Hematopoietic multipotent progenitor cell treated with erythropoietin and hydrocortisone succinate and interleukin-3 and kit ligand, for 15 days (in vitro differentiated cells): Measurements from ENCODE around the gene ATP2C2.

Source experiments
- DNase-seq: peaks from one replicate; pipeline ENCODE4 v3.0.0-alpha.2; 2015; ENCODE audit warnings: low spot score

ATP2C2 gene

DNA sequence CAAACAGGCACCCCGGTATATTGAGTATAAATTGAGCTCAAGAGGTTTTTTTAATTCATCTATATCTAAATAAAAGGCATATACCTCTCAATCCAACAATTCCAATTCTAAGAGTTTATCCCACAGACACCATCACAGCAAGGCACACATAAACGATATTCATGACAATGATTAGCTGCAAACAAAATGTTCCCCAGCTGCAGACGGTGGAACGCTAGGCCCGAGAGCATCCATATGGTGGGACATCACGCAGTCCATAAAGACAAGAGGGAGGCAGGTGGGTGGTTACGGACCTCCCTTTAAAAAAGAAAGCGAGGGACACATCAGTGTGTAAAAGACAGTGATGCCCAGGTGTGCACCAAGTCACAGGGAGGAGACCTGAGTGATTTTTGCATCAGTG, 108.1 kb downstream of the ATP2C2 start:
- no peak for DNase-seq

DNA sequence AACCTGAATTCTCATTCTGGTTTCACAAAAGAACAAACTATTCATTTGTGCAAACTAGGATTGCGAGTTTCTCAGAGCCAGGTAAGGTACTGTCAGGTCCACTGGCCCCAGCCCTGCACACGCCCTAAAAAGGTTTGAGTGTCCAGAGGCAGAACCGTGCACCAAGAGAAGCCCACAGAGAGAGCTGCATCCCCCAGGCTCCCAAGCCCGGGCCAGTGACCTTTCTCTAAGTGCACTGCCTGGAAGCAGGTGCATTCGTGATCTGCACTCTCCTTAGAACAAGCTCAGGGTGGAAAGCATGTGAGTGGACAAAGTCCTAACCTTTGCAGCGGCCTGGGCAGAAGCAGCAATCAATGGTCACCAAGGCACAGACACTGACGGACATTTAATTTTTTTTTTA, 109.3 kb downstream of the ATP2C2 start:
- no peak for DNase-seq

DNA sequence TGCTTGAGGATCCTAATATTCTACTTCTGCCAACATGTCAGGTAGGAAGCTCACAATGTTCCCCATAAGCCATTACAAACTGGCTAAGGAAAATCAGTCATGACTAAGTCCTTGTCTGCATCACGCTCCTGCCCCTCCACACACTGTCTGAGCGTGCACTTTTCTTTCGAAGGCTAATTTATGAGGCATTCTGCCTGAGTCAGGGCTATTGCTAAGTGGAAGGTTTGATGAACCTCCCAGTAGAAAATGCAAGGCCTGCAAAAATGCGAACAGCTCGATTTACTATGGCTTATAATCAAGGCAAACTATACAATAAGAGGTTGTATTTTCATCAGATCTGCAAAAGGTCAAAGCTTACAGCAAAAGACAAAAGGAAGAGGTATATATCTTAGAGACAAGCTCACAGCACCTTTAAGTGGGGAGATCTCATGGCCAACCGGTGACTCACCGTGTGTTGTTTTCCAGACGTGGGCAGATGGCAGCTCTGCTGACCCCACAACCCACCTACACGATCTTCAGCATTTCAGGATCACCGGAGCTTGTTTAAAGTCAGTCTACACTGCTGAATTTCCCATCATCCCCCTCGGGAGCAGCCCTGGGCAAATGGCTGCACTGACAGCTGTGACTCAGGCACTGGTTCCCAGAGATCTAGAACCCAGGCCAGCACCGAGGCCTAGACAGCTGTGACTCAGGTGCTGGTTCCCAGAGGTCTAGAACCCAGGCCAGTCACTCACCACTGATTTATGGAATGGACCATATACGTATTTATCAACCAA, 110.0 kb downstream of the ATP2C2 start:
- DNase-seq: no peak

DNA sequence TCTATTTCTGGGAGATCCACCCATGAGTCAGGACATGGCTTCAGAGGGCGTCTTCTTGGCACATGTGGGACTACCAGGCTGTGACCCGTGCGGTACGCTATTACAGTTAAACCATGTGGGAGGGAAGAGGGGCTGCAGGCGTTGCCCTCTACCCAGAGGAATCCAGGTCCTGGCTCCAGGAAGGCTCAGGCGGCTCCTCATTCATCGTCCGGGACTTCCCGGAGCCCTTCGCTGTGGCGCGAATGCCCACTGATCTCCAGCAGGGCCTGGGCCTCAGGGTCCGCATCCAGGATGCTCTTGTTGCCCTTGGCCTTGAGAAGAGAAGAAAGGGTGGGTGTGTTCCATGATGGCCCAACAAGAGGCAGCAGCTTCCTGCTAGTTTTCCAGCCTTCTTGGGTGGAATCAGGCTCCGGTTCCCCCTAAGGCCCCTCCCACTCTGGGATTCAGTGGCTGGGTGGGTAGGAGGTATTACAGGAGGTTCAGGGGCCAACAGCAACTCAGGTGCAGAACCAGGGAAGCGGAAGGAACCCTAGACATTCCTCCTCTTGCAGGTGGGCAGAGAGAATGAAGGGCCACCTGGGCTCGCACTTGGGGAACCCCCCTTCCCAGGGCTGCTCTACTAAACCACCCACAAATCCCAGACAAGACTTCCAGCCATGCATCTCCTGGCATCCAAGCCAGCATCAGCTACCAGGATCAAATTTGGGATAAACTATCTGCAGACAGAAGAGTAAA, 111.5 kb downstream of the ATP2C2 start:
- no peak for DNase-seq

DNA sequence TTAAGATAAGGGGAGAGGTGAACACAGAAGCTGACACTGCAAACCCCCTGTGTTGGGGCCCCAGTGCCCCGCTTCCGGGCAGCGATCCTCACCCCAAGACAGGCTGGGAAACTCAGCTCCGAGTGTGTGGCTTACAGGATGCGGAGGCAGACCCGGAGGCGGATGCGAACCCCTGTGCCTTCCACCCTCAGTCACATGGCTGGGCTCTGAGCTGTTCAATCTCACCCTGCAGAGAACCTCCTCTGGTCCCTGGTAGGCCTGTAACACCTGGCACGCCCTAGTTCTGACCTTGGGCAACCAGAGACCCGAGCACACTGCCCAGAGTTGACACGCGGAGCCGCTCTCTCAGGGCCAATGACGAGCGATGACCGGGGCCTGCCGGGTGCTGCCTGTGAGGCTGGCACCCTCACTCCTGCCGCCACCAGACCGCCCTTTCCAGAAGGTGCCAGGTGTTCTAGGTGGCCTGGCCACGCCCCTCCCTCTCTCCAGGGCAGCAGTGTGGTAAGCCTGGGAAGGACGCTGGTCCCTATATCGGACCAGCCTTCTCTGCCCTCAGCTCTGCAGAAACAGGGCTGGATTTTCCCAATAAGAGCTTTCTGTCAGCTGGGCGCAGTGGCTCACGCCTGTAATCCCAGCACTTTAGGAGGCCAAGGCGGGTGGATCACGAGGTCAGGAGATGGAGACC, 112.9 kb downstream of the ATP2C2 start:
- DNase-seq: no peak

DNA sequence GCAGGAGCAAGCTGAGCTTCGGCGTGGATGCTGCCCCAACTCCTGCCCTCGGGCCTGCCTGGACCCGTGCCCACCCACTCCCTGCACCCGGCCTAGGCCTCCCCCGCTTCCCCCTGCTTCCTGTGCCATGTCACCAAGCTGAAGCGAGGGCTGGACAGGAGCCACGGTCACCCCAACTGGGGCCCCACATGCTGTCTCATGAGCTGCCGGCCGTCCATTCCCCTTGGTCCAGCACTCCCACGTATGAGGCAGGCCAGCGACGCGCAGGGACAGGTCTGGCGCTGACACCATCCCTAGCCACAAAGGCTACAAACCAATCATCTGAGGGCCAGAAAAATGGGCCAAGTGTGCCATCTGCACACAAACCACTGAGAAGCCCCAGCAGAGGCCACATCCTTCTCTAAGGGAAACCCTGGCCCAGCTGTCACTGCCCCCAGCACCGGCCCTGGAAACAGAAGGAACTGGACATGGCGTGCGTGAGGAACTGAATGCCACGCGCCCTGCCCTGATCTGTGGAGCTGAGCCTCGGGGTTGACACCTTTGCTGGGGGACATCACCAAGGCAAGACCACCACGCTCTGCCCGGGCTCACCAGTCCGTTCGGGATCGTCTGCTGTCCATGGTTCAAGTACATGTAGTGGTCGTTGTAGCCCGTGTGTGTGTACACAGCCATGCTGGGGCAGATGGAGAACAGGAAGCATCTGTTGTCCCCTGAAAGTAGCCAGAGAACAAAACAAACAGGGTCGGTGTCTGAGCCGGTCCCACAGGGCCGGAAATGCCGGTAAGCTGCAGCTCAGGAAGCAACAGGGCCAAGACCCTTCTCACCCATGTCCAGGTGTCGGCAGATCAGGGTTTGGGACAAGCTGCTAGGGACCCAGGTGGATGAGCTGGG, 113.9 kb downstream of the ATP2C2 start:
- no peak for DNase-seq

DNA sequence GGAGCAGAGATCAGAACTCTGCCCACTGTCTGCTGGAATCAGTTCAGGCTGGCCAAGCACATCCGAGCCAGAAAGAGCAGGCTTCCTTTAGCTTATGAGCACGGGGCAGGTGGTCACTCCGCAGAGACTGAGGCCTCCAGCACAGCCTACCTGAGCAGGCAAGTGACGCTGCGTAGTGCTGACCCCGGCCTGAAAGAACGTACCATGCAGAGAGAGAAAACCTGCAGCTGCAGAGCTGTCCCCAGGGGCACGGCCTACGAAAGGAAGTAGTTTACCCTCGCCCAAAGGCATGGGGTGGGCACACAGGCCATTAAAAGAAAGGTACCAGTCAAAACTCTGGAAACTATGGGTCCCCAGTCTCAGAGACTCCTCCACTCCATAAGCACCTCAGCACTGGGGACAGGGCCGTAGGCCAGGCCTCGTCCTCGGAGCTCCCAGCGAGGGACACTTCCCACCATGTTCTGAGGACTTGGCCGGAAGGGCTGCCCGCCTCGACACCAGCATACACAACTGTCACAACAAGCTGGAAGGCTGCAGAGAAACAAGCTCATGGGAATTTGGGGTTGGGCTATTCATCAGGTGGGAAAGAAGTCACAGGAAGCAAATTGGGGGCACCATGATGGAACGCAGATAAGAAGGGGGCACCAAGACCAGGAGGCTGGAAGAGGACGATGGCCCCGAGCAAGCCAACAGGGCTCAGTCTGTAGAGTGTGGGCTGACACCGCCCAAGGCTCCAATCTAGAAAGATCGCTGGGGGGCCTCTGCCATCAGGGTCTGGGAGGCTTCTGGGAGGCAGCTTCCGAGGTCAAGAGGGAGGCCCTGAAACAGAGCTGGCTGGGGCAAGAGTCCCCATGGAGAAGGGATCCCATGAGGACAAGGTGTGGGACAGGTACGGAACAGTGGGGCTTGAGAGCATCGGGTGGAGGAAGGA, 114.9 kb downstream of the ATP2C2 start:
- DNase-seq: no peak

DNA sequence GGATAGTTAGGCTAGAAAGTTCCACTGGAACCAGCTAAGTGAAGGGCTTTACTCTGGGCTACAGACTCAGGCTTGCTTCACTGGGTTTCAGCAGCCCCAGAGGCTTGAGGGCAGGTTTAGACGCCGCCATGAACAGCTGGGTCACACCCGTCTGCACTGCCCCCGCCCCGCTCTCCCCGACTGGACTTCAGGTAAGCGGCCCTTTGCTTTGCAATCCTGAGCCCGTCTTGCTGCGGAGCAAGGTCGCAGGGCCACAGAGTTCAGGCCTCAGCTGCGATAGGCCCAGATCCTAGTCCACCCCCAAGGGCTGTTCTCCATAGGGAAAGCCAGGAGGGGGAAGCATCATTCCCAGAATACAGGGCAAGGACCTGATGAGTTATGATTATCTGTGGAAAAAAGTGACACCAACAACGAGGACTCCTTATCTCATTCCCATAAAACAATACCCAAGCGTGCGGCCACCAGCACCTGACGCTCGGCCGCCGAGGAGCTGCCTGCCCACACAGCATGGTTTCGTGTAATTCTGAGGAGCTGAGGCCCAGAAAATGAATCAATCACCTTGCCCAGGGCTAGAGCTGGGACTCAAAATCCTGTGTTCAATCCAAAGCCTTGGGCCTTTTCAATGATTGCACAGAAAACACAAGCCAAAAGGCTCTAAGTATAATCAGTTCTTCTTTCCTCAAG, 115.7 kb downstream of the ATP2C2 start:
- no peak for DNase-seq

DNA sequence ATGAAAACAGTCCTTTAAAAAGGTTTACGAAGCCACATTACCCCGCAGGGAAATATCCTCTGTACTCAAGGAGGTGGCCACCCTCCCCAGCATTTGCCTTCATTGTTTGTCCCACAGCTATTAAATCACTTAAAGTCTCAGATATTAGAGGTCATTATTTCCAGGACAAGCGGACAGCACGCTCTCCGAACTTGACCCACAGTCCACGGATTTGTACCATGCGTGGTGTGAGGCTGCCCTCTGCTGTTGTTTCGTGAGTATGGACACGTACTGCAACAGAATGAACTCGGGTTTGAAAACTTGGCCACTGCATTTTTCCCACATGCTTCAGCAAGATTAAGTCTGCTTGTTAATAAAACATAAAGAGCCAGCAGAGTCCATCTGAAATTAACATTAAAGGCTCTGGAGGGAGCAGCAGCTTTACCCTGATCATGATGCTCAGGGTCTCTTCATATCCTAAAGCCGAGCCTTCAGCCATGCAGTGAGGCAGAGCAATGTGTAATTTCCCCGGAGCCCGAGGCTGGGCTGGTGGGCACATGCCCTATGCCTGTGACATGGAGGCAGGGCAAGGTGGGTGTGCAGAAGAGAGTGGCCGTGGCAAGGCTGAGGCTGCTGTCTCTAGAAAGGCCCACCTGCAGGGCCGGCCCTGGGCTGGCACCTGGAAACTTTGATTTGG, 116.4 kb downstream of the ATP2C2 start:
- no peak for DNase-seq

DNA sequence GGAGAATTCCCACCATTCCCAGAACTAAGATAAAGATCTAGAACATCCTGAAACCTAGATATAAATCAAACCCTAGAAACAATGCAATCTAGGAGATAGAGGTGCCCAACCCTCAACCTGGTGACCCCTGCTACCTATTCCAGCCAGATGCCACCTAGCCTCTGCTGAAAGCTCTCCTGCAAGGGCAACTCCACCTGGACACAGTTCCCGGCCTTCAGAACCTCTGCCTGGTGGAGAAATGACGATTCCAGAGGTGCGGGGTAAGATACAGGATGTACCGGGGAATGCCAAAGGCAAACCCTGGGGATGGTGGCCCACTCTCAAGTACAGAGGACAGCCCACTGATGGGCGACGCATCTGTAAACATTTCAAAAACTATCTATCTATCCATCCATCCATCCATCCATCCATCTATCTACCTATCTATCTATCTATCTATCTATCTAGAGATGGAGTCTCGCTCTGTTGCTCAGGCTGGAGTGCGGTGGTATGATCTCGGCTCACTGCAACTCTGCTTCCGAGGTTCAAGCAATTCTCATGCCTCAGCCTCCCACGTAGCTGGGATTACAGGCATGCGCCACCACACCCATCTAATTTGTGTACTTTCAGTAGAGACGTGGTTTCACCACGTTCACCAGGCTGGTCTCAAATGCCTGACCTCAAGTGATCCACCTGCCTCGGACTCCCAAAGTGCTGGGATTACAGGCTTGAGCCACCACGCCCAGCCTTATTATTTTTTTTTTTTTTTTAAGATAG, 117.1 kb downstream of the ATP2C2 start:
- DNase-seq: no peak

DNA sequence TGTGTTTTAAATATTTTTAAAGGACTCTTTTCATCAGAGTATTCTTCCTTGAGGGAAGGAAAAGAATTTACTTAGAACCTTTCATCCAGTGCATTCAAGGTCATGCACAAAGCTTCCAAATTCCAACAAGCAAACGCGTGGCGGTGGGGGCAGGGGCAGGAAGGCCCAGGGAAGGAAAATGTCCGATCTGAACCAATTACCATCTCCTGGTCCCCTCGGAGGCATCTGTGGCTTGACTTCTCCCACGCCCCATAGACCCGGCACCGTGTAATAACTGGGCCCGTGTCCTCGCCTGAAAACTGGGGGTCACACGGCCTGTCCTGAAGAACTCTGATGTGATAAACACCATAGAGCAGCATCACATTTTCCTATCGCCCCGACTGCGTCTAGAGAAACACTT, 117.8 kb downstream of the ATP2C2 start:
- DNase-seq: no peak

DNA sequence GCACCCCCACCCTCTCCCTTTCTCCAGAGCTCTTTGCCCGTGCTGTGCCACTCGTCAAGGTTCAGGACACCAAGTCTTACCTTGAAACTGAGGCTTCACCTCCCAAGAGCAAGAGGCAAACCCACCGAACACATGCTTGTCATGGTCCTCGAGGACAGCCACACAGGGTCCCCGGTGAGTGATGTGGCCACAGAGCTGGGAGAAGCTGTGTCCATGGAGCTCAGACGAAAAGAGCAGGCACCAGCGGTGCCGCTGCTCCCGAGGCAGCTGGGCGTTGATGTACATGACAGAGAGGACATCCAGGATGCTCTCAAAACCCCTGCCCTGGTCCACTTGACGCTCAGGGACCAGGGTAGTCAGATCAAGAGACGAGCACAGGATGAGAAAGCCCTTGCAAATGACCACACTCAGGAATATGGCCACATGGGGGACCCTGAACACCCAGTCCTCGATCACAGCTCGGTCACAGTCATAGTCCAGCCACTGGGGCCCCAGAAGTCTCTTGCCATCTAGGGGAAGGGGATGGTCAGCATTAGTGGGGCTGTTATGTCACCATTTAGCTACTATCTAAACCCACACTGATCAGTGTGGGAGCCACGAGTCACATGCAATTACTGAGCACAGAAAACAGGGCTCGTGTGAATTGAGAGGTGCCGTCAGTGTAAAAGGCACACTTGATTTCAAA, 118.4 kb downstream of the ATP2C2 start:
- DNase-seq: no peak

DNA sequence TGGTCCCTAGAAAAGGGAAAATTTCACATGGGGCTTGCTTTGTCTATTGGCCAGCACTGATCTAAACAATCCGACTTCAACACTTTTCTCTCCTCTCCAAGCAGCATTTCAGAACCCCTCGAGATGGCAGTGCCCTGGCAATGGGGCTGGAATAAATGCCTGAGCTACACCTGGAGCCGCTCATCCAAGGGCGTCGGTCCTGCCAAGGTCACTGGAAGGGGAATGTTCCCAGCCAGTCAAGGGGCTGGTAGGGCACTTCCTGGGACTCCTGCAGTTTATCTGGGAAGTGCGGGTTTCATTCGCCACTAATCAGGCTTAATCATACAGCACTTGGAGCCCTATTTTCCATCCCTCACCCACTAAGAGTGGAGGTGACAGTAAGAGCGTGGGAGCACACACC, 119.0 kb downstream of the ATP2C2 start:
- DNase-seq: no peak

DNA sequence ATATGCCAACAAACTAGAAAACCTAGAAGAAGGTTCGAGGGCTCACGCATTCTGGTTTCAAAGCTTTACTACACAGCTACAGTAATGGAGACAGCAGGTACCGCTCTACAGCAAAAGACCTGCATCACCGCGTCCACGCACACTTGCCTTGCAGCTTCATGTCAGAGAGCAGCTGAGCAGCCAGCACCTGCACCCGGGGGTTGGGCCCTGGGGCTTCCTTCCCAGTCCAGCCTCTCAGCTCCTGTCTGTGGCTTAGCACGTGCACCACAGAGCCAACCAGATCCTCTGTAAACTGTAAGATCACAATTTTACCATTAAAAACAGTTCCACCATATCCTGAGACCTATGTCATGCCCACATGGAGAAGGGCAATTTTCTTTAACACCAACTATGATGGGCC, 120.8 kb downstream of the ATP2C2 start:
- DNase-seq: no peak

DNA sequence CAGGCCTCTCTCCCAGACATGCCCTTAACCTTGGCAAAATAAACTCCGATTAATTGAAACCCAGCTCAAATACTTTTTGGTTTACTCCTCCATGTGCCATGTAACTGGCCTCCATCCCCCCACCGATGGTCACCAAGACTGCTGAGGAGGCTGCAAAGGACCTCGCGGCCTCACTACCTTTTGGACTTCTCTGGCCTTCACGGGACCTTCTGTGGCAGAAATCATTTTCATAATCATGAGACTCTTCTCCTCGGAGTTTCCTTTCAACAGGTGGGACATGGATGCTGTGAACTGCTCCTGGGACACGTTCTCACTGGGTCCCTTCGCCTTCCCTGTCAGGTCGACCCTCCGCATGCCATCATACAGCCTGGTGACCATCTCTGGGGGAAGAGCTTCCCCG, 127.2 kb downstream of the ATP2C2 start:
- DNase-seq: no peak

DNA sequence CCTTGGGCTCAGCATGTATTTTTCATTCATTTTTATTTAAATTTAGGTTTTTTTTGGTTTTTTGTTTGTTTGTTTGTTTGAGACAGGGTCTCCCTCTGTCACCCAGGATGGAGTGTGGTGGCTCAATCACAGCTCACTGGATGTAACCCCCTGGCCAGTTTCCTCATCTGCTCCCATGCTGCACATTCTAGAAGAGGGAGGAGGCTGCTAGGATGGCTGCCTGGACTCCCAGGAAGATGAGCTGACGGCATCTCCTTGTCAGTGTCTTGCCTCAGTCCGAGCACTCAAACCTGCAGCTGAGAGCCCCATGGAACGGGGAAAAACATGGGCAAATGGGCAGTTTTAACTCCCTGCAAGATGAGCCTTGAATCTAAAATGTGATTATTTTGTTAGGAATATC, 128.7 kb downstream of the ATP2C2 start:
- no peak for DNase-seq

DNA sequence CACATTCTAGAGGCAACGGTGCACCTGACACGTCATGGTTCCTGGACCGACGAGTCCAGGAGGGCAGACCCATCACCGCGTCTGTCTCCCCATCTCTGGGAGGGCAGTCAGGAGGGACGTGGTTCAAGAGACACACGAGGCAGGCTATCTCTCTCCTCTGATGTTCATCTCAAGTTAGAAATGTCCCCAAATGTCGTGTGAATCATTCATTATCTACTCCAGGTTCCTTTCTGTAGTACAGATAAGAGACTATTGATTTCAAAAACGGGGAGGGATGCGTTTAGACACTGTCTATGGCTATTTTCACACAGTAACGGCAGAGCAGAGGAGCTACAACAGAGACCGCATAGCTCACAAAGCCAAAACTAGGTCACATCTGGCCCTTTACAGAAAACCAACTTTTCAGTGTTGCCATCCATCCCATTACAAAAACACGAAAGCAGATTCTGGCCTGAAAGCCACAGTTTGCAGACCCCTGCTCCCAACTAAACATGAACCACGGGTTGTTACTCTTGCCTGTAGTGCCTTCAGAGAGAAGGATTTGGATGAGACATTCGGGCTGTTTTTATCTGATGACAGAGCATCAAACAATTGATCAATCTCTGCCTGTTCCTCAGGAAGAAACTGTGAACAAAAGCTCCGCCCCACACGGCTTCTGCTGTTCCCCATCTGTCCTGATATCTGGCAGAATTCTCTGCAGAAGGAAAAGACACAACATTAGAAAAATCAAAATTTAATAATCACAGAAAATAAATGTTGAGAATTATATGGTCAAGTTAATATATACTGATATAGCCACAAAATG, 129.3 kb downstream of the ATP2C2 start:
- DNase-seq: no peak

DNA sequence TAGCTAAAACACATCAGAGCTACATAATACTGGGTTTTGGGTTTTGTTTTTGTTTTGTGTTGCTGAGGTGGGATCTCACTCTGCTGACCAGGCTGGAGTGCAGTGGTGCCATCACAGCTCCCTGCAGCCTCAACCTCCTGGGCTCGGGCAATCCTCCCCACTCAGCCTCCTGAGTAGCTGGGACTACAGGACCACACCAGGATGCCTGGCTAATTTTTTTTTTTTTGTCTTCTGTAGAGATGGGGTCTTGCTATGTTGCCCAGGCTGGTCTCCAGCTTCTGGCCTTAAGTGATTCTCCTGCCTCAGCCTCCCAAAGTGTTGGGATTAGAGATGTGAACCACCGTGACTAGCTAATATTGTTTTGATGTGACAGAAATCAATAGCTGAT, 129.9 kb downstream of the ATP2C2 start:
- DNase-seq: no peak
